HepG2 (cell line): ENCODE data around the gene ZNF524. TPM values are rescaled to one million over a fixed set of nuclear protein-coding genes. Genes with fewer than 3 reads are reported as not detected.
A peak's percentile ranks its signal among the peaks of the same experiment; 100 is the strongest.

Source experiments
- ARHGAP35 ChIP-seq: sonication (generic); formaldehyde crosslinking; IDR thresholded peaks from 2 replicates; pipeline ENCODE4 v1.9.0; 2022; ENCODE audit warnings: mild to moderate bottlenecking, inconsistent platforms, moderate library complexity, missing genetic modification reagents, borderline replicate concordance
- CREBL2 ChIP-seq: sonication (generic); formaldehyde crosslinking; IDR thresholded peaks from 2 replicates; pipeline ENCODE4 v1.8.1; 2023; ENCODE audit warnings: missing genetic modification reagents, mild to moderate bottlenecking, borderline replicate concordance
- CREM ChIP-seq, 2 experiments: sonication (generic) in 1 of 2; formaldehyde crosslinking in 1 of 2; IDR thresholded peaks; 2 replicates each; pipeline versions ENCODE4 v1.4.0 to v1.6.1; 2016 to 2020; ENCODE audit warnings: antibody characterized with exemption in 1 of 2, mild to moderate bottlenecking in 1 of 2, missing genetic modification reagents in 1 of 2
- CSRNP2 ChIP-seq: sonication (generic); formaldehyde crosslinking; conservative IDR thresholded peaks from 2 replicates; pipeline ENCODE4 v1.8.0; 2022; ENCODE audit warnings: low read depth, missing genetic modification reagents
- DR1 ChIP-seq: sonication (generic); formaldehyde crosslinking; IDR thresholded peaks from 2 replicates; pipeline ENCODE4 v1.8.0; 2021; ENCODE audit warnings: mild to moderate bottlenecking, missing genetic modification reagents, inconsistent platforms
- HBP1 ChIP-seq: IDR thresholded peaks from 2 replicates; pipeline ENCODE4 v1.6.1; 2016; ENCODE audit warnings: low read depth, control low read depth
- HMGA1 ChIP-seq: sonication (generic); formaldehyde crosslinking; conservative IDR thresholded peaks from 2 replicates; pipeline ENCODE4 v1.4.0; 2020; ENCODE audit warnings: missing genetic modification reagents
- JDP2 ChIP-seq: sonication (generic); formaldehyde crosslinking; IDR thresholded peaks from 2 replicates; pipeline ENCODE4 v1.8.1; 2022; ENCODE audit warnings: missing genetic modification reagents, borderline replicate concordance
- KMT2A ChIP-seq: sonication (generic); formaldehyde crosslinking; IDR thresholded peaks from 2 replicates; pipeline ENCODE4 v1.4.0; 2020; ENCODE audit warnings: missing genetic modification reagents
- NFKBIZ ChIP-seq: IDR thresholded peaks from 2 replicates; pipeline ENCODE4 v1.6.1; 2018; ENCODE audit warnings: missing genetic modification reagents, missing compliant biosample characterization
- RBM22 ChIP-seq: fragments of 200-400 bp; formaldehyde crosslinking; optimal IDR thresholded peaks from 2 replicates; pipeline ENCODE3; 2017; ENCODE audit warnings: mild to moderate bottlenecking, low read length, moderate library complexity
- SKI ChIP-seq: fragments of 450-650 bp; IDR thresholded peaks from one replicate; pipeline ENCODE4 v1.6.1; 2018; ENCODE audit warnings: mild to moderate bottlenecking; ENCODE audit not compliant: partially characterized antibody
- SMARCC2 ChIP-seq: fragments of 450-650 bp; IDR thresholded peaks from 2 replicates; pipeline ENCODE4 v1.6.1; 2017; ENCODE audit warnings: antibody characterized with exemption, mild to moderate bottlenecking
- SMC3 ChIP-seq: IDR thresholded peaks from 2 replicates; pipeline ENCODE4 v1.6.1; 2011; ENCODE audit warnings: low read length, improper control_type of control experiment
- SOX5 ChIP-seq: IDR thresholded peaks from 2 replicates; pipeline ENCODE4 v1.6.1; 2016; ENCODE audit warnings: borderline replicate concordance
- SRSF9 ChIP-seq: fragments of 200-400 bp; formaldehyde crosslinking; IDR thresholded peaks from 2 replicates; pipeline ENCODE4 v1.6.1; 2018; ENCODE audit warnings: borderline replicate concordance, mild to moderate bottlenecking, low read depth, low read length; ENCODE audit not compliant: insufficient read depth, poor library complexity, severe bottlenecking
- TAF1 ChIP-seq: sonication (generic); formaldehyde crosslinking; IDR thresholded peaks from 2 replicates; pipeline ENCODE4 v1.4.0; 2020; ENCODE audit warnings: missing genetic modification reagents
- TAF15 ChIP-seq: fragments of 200-400 bp; formaldehyde crosslinking; IDR thresholded peaks from one replicate; pipeline ENCODE4 v1.6.1; 2018; ENCODE audit warnings: mild to moderate bottlenecking, low read depth, low read length; ENCODE audit not compliant: poor library complexity, severe bottlenecking
- TP53 ChIP-seq: sonication (generic); formaldehyde crosslinking; conservative IDR thresholded peaks from 2 replicates; pipeline ENCODE4 v1.4.0; 2020; ENCODE audit warnings: missing genetic modification reagents
- ZBTB33 ChIP-seq: sonication (generic); formaldehyde crosslinking; IDR thresholded peaks from 2 replicates; pipeline ENCODE4 v1.4.0; 2020; ENCODE audit warnings: missing genetic modification reagents
- ZNF143 ChIP-seq: sonication (generic); formaldehyde crosslinking; IDR thresholded peaks from 2 replicates; pipeline ENCODE4 v1.4.0; 2020; ENCODE audit warnings: missing genetic modification reagents
- ZNF256 ChIP-seq: sonication (generic); formaldehyde crosslinking; conservative IDR thresholded peaks from 2 replicates; pipeline ENCODE4 v1.4.0; 2020; ENCODE audit warnings: missing genetic modification reagents
- ZNF512 ChIP-seq: sonication (generic); formaldehyde crosslinking; IDR thresholded peaks from 2 replicates; pipeline ENCODE4 v1.4.0; 2020; ENCODE audit warnings: mild to moderate bottlenecking, missing genetic modification reagents
- polyA plus RNA-seq, 8 experiments: library from polyadenylated mRNA; depleted of rRNA in 3 of 8; stranded (reverse) in 7 of 8; unstranded in 1 of 8; fragments of >200 nt; fragmentation: Illumina TruSeq in 4 of 8; extraction: Trizol in 4 of 8; gene quantifications; 2 replicates each; pipeline versions ENCODE4 v1.2.1 to v1.2.3, GENCODE V29; 2011 to 2016; ENCODE audit warnings: low read depth in 4 of 8, missing spikeins in 1 of 8, mixed read lengths in 1 of 8; ENCODE audit not compliant: insufficient read depth in 1 of 8
- total RNA-seq, 5 experiments: library from RNA; depleted of rRNA; stranded (reverse); fragments of >200 nt; fragmentation: Illumina TruSeq; extraction: Trizol; gene quantifications; 2 replicates each; pipeline ENCODE4 v1.2.3, GENCODE V29; 2016; ENCODE audit warnings: low read depth in 1 of 5

Gene ZNF524
- total and polyA plus RNA-seq, 2 of the 13 experiments (the other 11 are each of a cell fraction or from before 2014, with no cell fraction given): 3.2 to 4.6 TPM

GRCh38 chr19:55599468-55599841 lies 633 bp upstream of the ZNF524 start, which contains the start of gene FIZ1 (continued):
- TF ChIP-seq ZNF512: no peak
- 0 out of 2 replicates have a peak, but pooled peaks have one; percentile 38 for TF ChIP-seq ZNF143 (CRISPR knock-in tag)
- TF ChIP-seq SMARCC2: no peak
- TF ChIP-seq NFKBIZ: no peak; the same call in 1 of the 2 replicates
- peak; percentile 93 for TF ChIP-seq CREM (IDR thresholded peaks at IDR 0.05)
- no peak for TF ChIP-seq CREM (CRISPR knock-in tag; IDR thresholded peaks at IDR 0.05)
- no peak for TF ChIP-seq ZNF256 (CRISPR knock-in tag)
- TF ChIP-seq HBP1 (CRISPR knock-in tag): no peak; the same call in 1 of the 2 replicates
- no peak; the same call in 1 of the 2 replicates for TF ChIP-seq DR1 (CRISPR knock-in tag)
- TF ChIP-seq SMC3: no peak
- no peak for TF ChIP-seq ZBTB33 (CRISPR knock-in tag)
- TF ChIP-seq SOX5 (CRISPR knock-in tag): no peak
- no peak for TF ChIP-seq JDP2 (CRISPR knock-in tag)
- no peak for TF ChIP-seq CREBL2 (CRISPR knock-in tag)
- TF ChIP-seq RBM22: no peak
- TF ChIP-seq TAF1: peak; percentile 77
- no peak for TF ChIP-seq ARHGAP35 (CRISPR knock-in tag)
- no peak for TF ChIP-seq TP53 (CRISPR knock-in tag)
- TF ChIP-seq SKI: no peak
- TF ChIP-seq HMGA1 (CRISPR knock-in tag): no peak
- TF ChIP-seq SRSF9: no peak
- TF ChIP-seq TAF15: no peak
- no peak for TF ChIP-seq KMT2A
- no peak for TF ChIP-seq CSRNP2 (CRISPR knock-in tag)
